IMR-90 (cell line): ENCODE data around the gene MIEN1. TPM values are rescaled to one million over a fixed set of nuclear protein-coding genes. Genes with fewer than 3 reads are reported as not detected.

Source experiments
- ATAC-seq: fragments of 200-7000 bp; cut with Tn5 transposase; 2 replicates; pipeline ENCODE4 v1.9.1; 2020; ENCODE audit warnings: low read depth, mild to moderate bottlenecking, moderate library complexity
- BruUV-seq: library from RNA; stranded (reverse); fragments of 400-500 nt; replicated peaks from 2 replicates; lab custom pipeline; 2021; lab: Mats Ljungman, UMichigan
- CTCF ChIA-PET: fragments of 300-600 bp; formaldehyde crosslinking; extraction: SDS; loops from one replicate; lab custom pipeline; 2021; ENCODE audit warnings: antibody characterized with exemption; lab: Yijun Ruan, JAX
- POLR2A ChIA-PET: fragments of 300-600 bp; sonication (Branson Sonifier 250); formaldehyde crosslinking; loops from one replicate; lab custom pipeline; 2022; ENCODE audit warnings: antibody characterized with exemption; ENCODE audit not compliant: unreplicated experiment; lab: Charles Lee
- DNase-seq: peaks from one replicate; pipeline ENCODE4 v3.0.0; 2013
- H2AFZ ChIP-seq: replicated peaks from 2 replicates; pipeline ENCODE3; 2013; ENCODE audit warnings: low read length, mild to moderate bottlenecking; ENCODE audit not compliant: poor library complexity
- H2AK5ac ChIP-seq: 2 replicates; pipeline ENCODE4 v1.6.1; 2013; ENCODE audit warnings: low read depth, low read length, inconsistent platforms
- H2AK9ac ChIP-seq: replicated peaks from 2 replicates; pipeline ENCODE3; 2013; ENCODE audit warnings: mild to moderate bottlenecking, low read depth, low read length, moderate library complexity; ENCODE audit not compliant: poor library complexity
- H2BK120ac ChIP-seq: 2 replicates; pipeline ENCODE4 v1.6.1; 2013; ENCODE audit warnings: low read depth, low read length, inconsistent platforms
- H2BK15ac ChIP-seq: 3 replicates; pipeline ENCODE4 v1.6.1; 2013; ENCODE audit warnings: low read depth, low read length, inconsistent platforms
- H2BK20ac ChIP-seq: 2 replicates; pipeline ENCODE4 v1.6.1; 2013; ENCODE audit warnings: low read depth, mild to moderate bottlenecking, inconsistent platforms, low read length, moderate library complexity
- H2BK5ac ChIP-seq: 2 replicates; pipeline ENCODE4 v1.6.1; 2013; ENCODE audit warnings: mild to moderate bottlenecking, low read depth, low read length, inconsistent platforms; ENCODE audit not compliant: poor library complexity, severe bottlenecking
- H3K14ac ChIP-seq: replicated peaks from 2 replicates; pipeline ENCODE4 v1.6.1; 2013; ENCODE audit warnings: low read depth, low read length, inconsistent platforms
- H3K18ac ChIP-seq: 2 replicates; pipeline ENCODE4 v1.6.1; 2013; ENCODE audit warnings: low read depth, low read length, control low read depth
- H3K23ac ChIP-seq: 2 replicates; pipeline ENCODE4 v1.6.1; 2013; ENCODE audit warnings: low read depth, low read length, inconsistent platforms
- H3K27ac ChIP-seq: 2 replicates; pipeline ENCODE4 v1.5.1; 2013; ENCODE audit warnings: mild to moderate bottlenecking, control low read depth, low read length; ENCODE audit not compliant: insufficient read depth
- H3K27me3 ChIP-seq: 2 replicates; pipeline ENCODE4 v1.6.1; 2013; ENCODE audit warnings: low read length; ENCODE audit not compliant: control insufficient read depth, insufficient read depth
- H3K36me3 ChIP-seq: 2 replicates; pipeline ENCODE4 v1.6.1; 2013; ENCODE audit warnings: low read length, mixed read lengths; ENCODE audit not compliant: control insufficient read depth, insufficient read depth
- H3K4ac ChIP-seq: 2 replicates; pipeline ENCODE4 v1.6.1; 2013; ENCODE audit warnings: low read depth, low read length, inconsistent platforms
- H3K4me1 ChIP-seq: 2 replicates; pipeline ENCODE4 v1.6.1; 2013; ENCODE audit warnings: low read length, mixed read lengths; ENCODE audit not compliant: control insufficient read depth, insufficient read depth
- H3K4me2 ChIP-seq: 2 replicates; pipeline ENCODE4 v1.6.1; 2013; ENCODE audit warnings: low read depth, mild to moderate bottlenecking, control low read depth, low read length, moderate library complexity
- H3K4me3 ChIP-seq: 2 replicates; pipeline ENCODE4 v1.5.1; 2013; ENCODE audit warnings: low read depth, mild to moderate bottlenecking, control low read depth, low read length, moderate library complexity; ENCODE audit not compliant: insufficient read depth
- H3K56ac ChIP-seq: 2 replicates; pipeline ENCODE4 v1.6.1; 2013; ENCODE audit warnings: low read length, inconsistent platforms; ENCODE audit not compliant: insufficient read depth; ENCODE audit errors: extremely low read depth
- H3K79me1 ChIP-seq, 2 experiments: 2 replicates each; pipeline ENCODE4 v1.6.1; 2013; ENCODE audit warnings: low read length in 2 of 2, inconsistent platforms in 1 of 2, low read depth in 1 of 2
- H3K9ac ChIP-seq: 2 replicates; pipeline ENCODE4 v1.6.1; 2013; ENCODE audit warnings: low read depth, low read length, control low read depth
- H3K9me1 ChIP-seq: 2 replicates; pipeline ENCODE4 v1.6.1; 2013; ENCODE audit warnings: low read length, inconsistent platforms; ENCODE audit not compliant: insufficient read depth
- H3K9me3 ChIP-seq: 2 replicates; pipeline ENCODE4 v1.6.1; 2013; ENCODE audit warnings: low read length; ENCODE audit not compliant: control insufficient read depth, insufficient read depth
- H4K20me1 ChIP-seq: 2 replicates; pipeline ENCODE4 v1.6.1; 2013; ENCODE audit warnings: low read length, inconsistent platforms; ENCODE audit not compliant: insufficient read depth
- H4K5ac ChIP-seq: 2 replicates; pipeline ENCODE4 v1.6.1; 2013; ENCODE audit warnings: mild to moderate bottlenecking, low read depth, low read length, control low read depth
- H4K8ac ChIP-seq, 2 experiments: 2 replicates each; pipeline ENCODE4 v1.6.1; 2013; ENCODE audit warnings: low read depth in 2 of 2, low read length in 2 of 2, control low read depth in 1 of 2, inconsistent platforms in 1 of 2
- H4K91ac ChIP-seq: 2 replicates; pipeline ENCODE4 v1.6.1; 2013; ENCODE audit warnings: low read depth, low read length, inconsistent platforms; ENCODE audit not compliant: insufficient read depth
- BHLHE40 ChIP-seq: fragments of 150-350 bp; IDR thresholded peaks from 2 replicates; pipeline ENCODE4 v1.6.1; 2016; ENCODE audit warnings: mild to moderate bottlenecking, low read depth, low read length
- MAFK ChIP-seq: IDR thresholded peaks from 2 replicates; pipeline ENCODE4 v1.6.1; 2012; ENCODE audit warnings: low read depth, low read length, improper control_type of control experiment
- RAD21 ChIP-seq: IDR thresholded peaks from 2 replicates; pipeline ENCODE4 v1.6.1; 2012; ENCODE audit warnings: low read length, improper control_type of control experiment
- WGBS, 2 experiments: methylation state at CpG; one replicate each; pipeline versions ENCODE4 v1.1.5 to v1.1.7; 2013; ENCODE audit warnings: missing lambda C conversion rate in 2 of 2; ENCODE audit not compliant: insufficient read length in 1 of 2; ENCODE audit errors: extremely low coverage in 2 of 2; 5-methylcytosine and 5-hydroxymethylcytosine counted together
- dilution Hi-C: fragments of 300-500 bp; cut with HindIII; formaldehyde crosslinking; loops from one replicate; pipeline ENCODE4 v1.14.3; 2018; ENCODE audit warnings: low sequenced_read_pairs; ENCODE audit not compliant: unreplicated experiment
- in situ Hi-C: fragments of 300-500 bp; cut with MboI; formaldehyde crosslinking; loops from 3 replicates; pipeline ENCODE4 v1.14.3; 2019; ENCODE audit warnings: low sequenced_read_pairs, inconsistent platforms, mixed read lengths
- intact Hi-C: fragments of 100-400 bp; cut with micrococcal nuclease; formaldehyde crosslinking; loops from 2 replicates; pipeline ENCODE4 v1.10.0; 2022
- polyA plus RNA-seq, 3 experiments: library from polyadenylated mRNA; depleted of rRNA; stranded (reverse); fragments of >200 nt; gene quantifications; 2 replicates each; pipeline ENCODE4 v1.2.3, GENCODE V29; 2012; ENCODE audit warnings: low replicate concordance in 1 of 3
- total RNA-seq: library from RNA; depleted of rRNA; stranded (reverse); fragments of >200 nt; gene quantifications from 2 replicates; pipeline ENCODE4 v1.2.3, GENCODE V29; 2012

MIEN1 gene
- total and polyA plus RNA-seq, 2 of the 4 experiments (the other 2 are of a cell fraction) = 20.3 to 75.6 TPM

DNA sequence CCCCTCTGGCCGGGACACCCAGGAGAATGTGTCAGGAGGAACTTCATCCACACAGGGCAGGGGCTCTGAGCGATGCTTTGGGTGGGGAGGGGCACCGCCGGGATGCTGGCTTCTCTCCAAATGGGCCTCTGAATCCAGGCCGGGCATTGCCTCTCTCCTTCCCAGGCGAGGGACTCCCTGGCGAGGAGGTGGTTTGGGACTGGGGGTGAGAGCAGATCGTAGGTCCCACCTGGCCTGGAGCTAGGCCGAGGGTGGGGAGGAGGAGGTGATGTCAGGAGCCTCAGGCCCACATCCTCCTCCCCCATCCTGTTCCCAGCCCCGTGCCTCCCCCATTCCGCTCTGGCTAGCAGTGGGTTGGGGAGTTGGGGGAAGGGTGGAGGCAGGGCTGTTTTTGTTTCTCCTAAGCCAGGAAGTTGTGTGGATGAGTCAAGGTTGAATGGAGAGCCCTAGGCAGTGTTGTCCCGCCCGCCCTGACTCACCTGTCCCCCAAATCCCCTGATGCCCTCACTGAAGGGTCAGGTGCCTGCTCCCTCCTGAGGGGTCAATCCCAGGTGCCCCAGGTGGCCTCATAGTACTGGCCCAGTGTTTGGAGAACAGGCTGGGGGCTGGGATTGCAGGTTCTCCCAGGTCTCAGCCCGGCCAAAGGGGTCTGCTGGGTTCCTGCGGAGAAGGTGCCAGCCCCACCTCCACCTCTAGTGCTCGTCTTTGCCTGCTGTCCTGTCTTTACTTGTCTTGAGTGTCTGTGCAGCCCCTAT lies 10.2 kb upstream of the MIEN1 start:
- Histone ChIP-seq H3K9me1 (0 out of 2 replicates have a peak, but pooled peaks cover 10% of the 10 kb centered on the region), H3K79me1 (no peaks in the 10 kb centered on the region), H2AK9ac (peak overlapping the region; percentile 77), H3K9ac (no peak overlapping the region), H3K4ac (peak overlapping the region; percentile 61), H2BK5ac (no peak overlapping the region), H2AK5ac (peak overlapping the region; percentile 68), H2AFZ (peak overlapping the region; percentile 92), H4K8ac (peak overlapping the region; percentile 33 to 77; a peak in 3 of 4 replicates), H3K27ac (no peak overlapping the region), H2BK20ac (no peak overlapping the region), H3K4me2 (no peak overlapping the region), H2BK120ac (peak overlapping the region; percentile 20; the same call in 1 of the 2 replicates), H3K9me3 (no peaks in the 10 kb centered on the region), H4K91ac (peak overlapping the region; percentile 49; the same call in 1 of the 2 replicates), H4K5ac (peak overlapping the region; percentile 72; the same call in 1 of the 2 replicates), H3K14ac (0 out of 2 replicates have a peak overlapping the region, but pooled peaks have one; percentile 37), H3K4me3 (no peak overlapping the region), H3K18ac (no peak overlapping the region), H3K56ac (no peak overlapping the region), H3K4me1 (peaks cover 16% of the 10 kb centered on the region; the same call in 1 of the 2 replicates), H3K23ac (no peak overlapping the region), H3K36me3 (no peaks in the 10 kb centered on the region), H3K27me3 (peaks cover 48% of the 10 kb centered on the region), H4K20me1 (no peaks in the 10 kb centered on the region), H2BK15ac (peak overlapping the region; percentile 63; the same call in 1 of the 3 replicates)
- no TSS peak for BruUV-seq
- intact Hi-C loops = no loop called here
- TF ChIP-seq MAFK (no peak), BHLHE40 (no peak), RAD21 (no peak)
- CTCF ChIA-PET = no interaction called here
- DNase-seq (peak; percentile 45), ATAC-seq (peak; percentile 50)
- in situ Hi-C loops = no loop called here
- dilution Hi-C loops = no loop called here
- WGBS, 2 experiments = 0% methylated on average over 3 of the region's 16 CpGs; no CpG with 5 or more reads in 1 of the 2 experiments
- POLR2A ChIA-PET = no interaction called here
